Activated T-cell treated with anti-CD3 and anti-CD28 coated beads for 24 hours (primary cell): ENCODE results near the gene IFI35.
A peak's percentile ranks its signal among the peaks of the same experiment; 100 is the strongest.
"Not testable (repeated sequence)": the region's sequence is repeated elsewhere in the genome, so short reads cannot be mapped to it uniquely, and the experiment has no call there.

Experiments used
- DNase-seq: peaks from one replicate; pipeline ENCODE4 v3.0.0-alpha.2; 2020; ENCODE audit warnings: low read depth

The IFI35 gene

GRCh38 chr17:42997984-42998938, 8.3 kb upstream of the IFI35 start, which contains the start of gene RPL27:
TSS of gene RPL27 (plus strand) at chr17:42998419. CDS start at chr17:42998751, 332 bp downstream.
- DNase-seq = peak; percentile 97

DNA sequence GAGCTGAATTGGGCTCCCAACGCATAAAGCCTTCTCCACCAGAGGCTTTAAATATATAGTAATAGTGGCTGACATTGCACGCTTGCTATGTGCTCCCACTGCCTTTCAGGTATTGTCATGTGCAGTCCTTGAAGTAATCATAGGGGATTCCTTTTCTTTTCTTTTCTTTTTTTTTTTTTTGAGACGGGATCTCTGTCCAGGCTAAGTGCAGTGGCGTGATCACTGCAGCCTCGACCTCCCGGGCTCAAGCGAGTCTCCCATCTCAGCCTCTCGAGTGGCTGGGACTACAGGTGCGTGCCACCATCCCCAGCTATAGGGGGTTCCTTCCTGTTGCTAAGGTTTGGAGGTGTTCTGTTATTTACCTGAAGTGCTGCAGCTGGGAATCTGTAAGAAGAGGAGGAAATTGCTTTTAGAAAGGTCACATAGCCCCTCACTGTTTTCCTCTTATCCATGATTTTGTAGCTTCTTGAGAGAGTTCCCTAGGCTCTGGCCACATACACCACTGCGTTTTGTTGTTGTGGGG, 7.5 kb upstream of the IFI35 start:
- DNase-seq = no peak

- DNase-seq = not testable (repeated sequence)
Observed at GRCh38 chr17:43000894-43001293, 5.7 kb upstream of the IFI35 start.

DNA sequence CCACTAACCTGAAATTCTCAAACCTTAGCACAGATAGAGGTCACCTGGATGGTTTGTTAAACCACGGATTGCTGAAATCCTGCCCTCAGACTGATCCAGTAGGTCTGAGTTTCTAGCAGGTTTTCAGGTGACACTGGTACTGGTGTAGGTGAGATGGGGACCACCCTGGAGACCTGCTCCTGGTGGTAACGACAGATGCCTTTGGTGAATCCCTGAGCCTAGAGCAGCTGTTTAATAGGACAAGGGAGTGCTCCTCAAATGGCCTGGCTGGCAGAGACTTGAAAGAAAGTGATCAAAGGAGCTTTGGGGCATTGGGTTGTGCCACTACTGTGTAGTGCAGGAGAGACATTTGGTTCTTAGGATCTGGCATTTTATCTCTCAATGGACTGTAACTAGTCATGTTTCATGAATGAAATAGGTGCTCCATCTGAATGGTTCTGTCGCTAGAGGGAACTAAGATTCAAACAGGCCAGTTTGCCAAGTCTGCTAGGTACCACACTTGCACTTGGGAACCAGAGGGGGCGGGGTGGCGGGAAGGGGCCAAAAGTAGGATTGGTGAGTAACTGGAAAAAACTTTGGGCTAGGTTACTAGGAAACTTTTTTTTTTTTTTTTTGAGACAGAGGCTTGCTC, 2.9 kb upstream of the IFI35 start:
- DNase-seq = no peak

DNA sequence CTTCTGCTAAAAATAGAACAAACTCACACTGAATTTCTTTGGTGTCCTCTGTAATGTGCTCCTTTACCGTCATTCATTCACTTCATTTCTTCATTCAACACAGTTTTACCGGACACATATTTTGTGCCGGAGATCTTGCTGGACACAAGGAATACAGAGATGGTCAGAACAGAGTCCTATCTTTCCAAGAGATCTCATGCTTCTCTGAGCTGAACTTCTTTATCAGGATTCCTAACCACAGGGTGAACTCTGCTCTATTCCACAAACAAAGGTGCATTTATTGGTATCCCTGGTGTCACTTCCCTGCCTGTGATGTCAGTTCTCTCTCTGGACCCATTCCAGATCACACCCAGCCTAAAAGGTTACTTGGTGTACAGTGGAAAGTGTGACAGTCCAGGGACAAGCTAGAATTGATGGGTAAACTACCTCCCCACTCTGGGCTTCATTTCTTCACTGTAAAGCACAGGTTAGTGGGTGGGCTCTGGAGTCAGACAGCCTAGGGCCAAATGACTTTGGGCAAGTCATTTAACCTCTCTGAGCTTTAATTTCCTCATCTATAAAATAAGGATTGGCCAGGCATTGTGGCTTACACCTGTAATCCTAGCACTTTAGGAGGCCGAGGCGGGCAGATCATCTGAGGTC, 4.2 kb downstream of the IFI35 start:
- DNase-seq = no peak

- DNase-seq = no peak
Observed at GRCh38 chr17:43011728-43012472, 5.3 kb downstream of the IFI35 start.

DNA sequence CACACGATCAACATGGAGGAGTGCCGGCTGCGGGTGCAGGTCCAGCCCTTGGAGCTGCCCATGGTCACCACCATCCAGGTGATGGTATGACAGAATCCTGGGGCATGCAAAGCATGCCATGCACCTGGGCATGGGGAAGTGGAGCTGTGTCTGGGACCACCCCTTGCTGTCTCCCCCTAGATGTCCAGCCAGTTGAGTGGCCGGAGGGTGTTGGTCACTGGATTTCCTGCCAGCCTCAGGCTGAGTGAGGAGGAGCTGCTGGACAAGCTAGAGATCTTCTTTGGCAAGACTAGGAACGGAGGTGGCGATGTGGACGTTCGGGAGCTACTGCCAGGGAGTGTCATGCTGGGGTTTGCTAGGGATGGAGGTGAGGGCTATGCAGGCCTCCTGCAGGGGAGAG, 6.7 kb downstream of the IFI35 start:
- DNase-seq = no peak

DNA sequence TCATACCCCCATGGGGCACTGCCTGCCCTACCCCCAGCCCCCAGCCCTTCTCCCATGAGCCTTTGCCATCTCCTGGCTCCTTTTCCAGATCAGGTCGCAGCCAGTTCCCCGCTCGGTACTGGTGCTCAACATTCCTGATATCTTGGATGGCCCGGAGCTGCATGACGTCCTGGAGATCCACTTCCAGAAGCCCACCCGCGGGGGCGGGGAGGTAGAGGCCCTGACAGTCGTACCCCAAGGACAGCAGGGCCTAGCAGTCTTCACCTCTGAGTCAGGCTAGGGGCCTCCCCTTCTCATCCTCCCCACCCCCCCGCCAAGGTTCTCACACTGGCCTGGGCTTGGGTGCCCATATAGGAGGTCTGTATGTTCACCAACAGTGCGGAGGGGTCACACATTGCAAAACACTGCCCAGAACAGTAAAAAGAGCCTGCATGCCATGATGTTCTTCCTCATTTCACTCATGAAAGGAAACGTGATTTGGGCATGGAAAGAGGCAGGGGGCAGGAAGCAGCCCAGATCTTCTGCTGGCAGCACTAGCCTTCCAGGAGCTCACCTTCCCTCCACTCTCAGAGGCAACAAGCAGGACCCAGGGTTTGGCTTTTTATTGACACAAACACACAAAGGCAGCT, 7.5 kb downstream of the IFI35 start:
- no peak for DNase-seq

GRCh38 chr17:43014649-43015542, 8.3 kb downstream of the IFI35 start:
- no peak for DNase-seq

- DNase-seq = no peak
Observed at GRCh38 chr17:43015579-43015978, 9.0 kb downstream of the IFI35 start.

- no peak for DNase-seq
Observed at GRCh38 chr17:43016216-43016615, 9.6 kb downstream of the IFI35 start.

DNA sequence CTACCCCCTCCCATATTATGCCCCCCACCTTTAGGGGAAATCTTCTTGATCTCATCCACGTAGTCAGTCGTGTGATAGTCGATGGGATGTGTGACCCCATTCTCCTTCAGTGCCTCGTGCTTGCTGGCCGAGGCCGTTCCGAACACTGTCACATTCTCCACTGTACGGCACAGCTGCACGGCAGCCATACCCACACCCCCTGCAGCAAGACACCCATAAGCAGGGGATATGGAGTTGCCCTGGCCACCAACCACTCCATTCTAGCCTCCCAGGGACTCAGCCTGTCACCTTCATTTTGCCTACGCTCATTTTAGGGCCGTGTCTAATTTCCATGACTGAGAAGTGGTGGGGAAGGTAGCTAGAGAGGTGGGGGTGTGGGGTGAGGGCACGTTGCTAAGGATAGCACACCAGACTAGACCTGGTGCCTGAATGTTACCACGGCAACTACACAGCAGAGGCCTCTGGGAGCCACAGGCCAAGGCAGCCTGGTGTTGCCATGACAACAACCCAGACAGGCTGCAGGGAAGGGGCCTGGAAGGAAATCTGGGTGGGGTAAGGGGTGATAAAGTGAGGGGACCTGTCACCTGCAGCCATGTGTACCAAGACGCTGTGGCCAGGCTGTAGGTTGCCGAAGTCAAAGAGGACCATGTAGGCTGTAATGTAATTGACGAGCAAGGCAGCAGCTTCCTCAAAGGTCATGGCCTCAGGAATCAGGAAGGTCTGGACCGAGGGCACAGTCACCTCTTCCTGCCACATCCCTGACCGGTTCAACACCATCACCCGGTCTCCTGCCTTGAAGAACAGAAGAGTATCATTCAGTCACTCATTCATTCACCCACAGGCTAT, 11.6 kb downstream of the IFI35 start:
- DNase-seq = no peak

DNA sequence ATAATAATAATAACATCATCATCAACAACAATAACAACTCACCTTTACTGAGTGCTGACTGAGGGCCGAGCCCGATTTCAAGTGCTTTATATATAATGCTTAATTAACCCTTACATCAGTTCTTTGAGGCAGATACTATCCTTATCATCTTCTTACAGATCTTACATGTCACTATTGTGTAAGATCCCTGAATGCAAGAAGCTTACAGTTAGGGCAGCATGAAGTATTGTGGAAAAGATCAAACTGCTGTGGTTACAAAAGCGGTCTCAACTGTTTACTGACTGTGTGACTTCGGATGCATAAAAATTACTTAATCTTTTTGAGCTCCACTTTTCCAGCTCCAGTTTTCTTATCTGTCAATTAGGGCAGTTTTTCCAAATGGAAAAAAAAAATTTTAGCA, 12.3 kb downstream of the IFI35 start:
- no peak for DNase-seq

DNA sequence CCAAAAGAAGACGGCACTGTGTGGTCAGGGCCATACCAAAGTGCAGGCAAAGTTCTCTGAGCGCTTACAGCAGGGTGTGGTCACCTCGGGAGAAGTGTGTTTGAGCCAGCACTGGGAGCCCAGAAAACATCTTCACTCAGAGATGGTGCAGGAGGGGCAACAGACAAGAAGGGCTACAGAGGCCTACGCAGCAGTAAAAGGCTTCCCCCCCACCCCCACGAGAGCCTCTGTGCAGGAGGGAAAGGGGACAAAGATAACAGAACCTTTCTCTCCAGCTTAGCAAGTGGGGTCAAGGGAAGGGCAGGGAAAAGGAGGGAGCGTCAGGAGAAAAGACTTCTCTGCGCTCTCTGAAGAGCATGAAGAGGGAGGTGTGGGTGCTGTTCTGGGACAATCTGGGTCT, 12.8 kb downstream of the IFI35 start:
- DNase-seq = no peak

GRCh38 chr17:43020030-43020621, 13.5 kb downstream of the IFI35 start:
- no peak for DNase-seq

- no peak for DNase-seq
Observed at GRCh38 chr17:43020789-43021740, 14.5 kb downstream of the IFI35 start.

- peak; percentile 53 for DNase-seq
Observed at GRCh38 chr17:43021741-43022512, 15.3 kb downstream of the IFI35 start, which contains the start of gene VAT1. TSS of gene VAT1 (minus strand) at chr17:43022385. CDS start at chr17:43022322, 63 bp downstream.
